HCT116 (cell line): Measurements from ENCODE around the gene LYRM4. TPM values are rescaled to one million over a fixed set of nuclear protein-coding genes. Genes with fewer than 3 reads are reported as not detected.

Experiments
- ATAC-seq: fragments of 200-7000 bp; cut with Tn5 transposase; 2 replicates; pipeline ENCODE4 v1.9.1; 2020; ENCODE audit warnings: mild to moderate bottlenecking, moderate library complexity
- BruUV-seq: library from RNA; stranded (reverse); fragments of 400-500 nt; replicated peaks from 2 replicates; lab custom pipeline; 2021; lab: Mats Ljungman, UMichigan
- CTCF ChIA-PET: fragments of 300-600 bp; sonication (Branson Sonifier 250); formaldehyde crosslinking; loops from one replicate; lab custom pipeline; 2021; ENCODE audit warnings: antibody characterized with exemption; lab: Charles Lee
- POLR2A ChIA-PET: fragments of 300-600, 350-600 bp; sonication (Branson Sonifier 250); formaldehyde crosslinking; loops from one replicate; lab custom pipeline; 2021; ENCODE audit warnings: antibody characterized with exemption; lab: Charles Lee
- RAD21 ChIA-PET, 2 experiments: fragments of 300-600 bp; sonication (Branson Sonifier 250); formaldehyde crosslinking; loops; one replicate each; lab custom pipeline; 2023; ENCODE audit warnings: low total read pairs in 2 of 2; ENCODE audit not compliant: uncharacterized antibody in 2 of 2, unreplicated experiment in 2 of 2, low non-redundant PET in 1 of 2; lab: Charles Lee
- DNase-seq: peaks from one replicate; pipeline ENCODE4 v3.0.0-alpha.2; 2010; ENCODE audit warnings: low read depth, low spot score
- H2AFZ ChIP-seq: fragments of 200-600 bp; shearing (Covaris generic), sonication (generic); 2 replicates; pipeline ENCODE4 v1.6.1; 2017; ENCODE audit warnings: low read depth, mixed run types, mixed read lengths, antibody characterized with exemption, low read length; ENCODE audit not compliant: poor library complexity, severe bottlenecking
- H3K27ac ChIP-seq: 2 replicates; pipeline ENCODE4 v1.5.1; 2012; ENCODE audit warnings: low read depth, low read length
- H3K27me3 ChIP-seq: fragments of 200-600 bp; sonication (generic); 2 replicates; pipeline ENCODE4 v1.6.1; 2016; ENCODE audit warnings: mixed run types, low read length, mixed read lengths; ENCODE audit not compliant: insufficient read depth
- H3K36me3 ChIP-seq, 2 experiments: fragments of 200-500 bp in 1 of 2; fragments of 200-600 bp in 1 of 2; sonication (Bioruptor generic) in 1 of 2; sonication (generic) in 1 of 2; 2 replicates each; pipeline versions ENCODE4 v1.5.1 to v1.6.1; 2014 to 2016; ENCODE audit warnings: low read length in 2 of 2, inconsistent platforms in 1 of 2, mixed read lengths in 1 of 2, mixed run types in 1 of 2; ENCODE audit not compliant: insufficient read depth in 2 of 2, control insufficient read depth in 1 of 2
- H3K4me1 ChIP-seq, 2 experiments: fragments of 200-600 bp in 1 of 2; sonication (generic) in 1 of 2; 2 replicates each; pipeline versions ENCODE4 v1.5.1 to v1.6.1; 2012 to 2017; ENCODE audit warnings: low read length in 2 of 2, inconsistent platforms in 1 of 2, mild to moderate bottlenecking in 1 of 2, mixed read lengths in 1 of 2, mixed run types in 1 of 2, moderate library complexity in 1 of 2; ENCODE audit not compliant: insufficient read depth in 2 of 2, control insufficient read depth in 1 of 2
- H3K4me2 ChIP-seq: fragments of 200-600 bp; sonication (generic); 2 replicates; pipeline ENCODE4 v1.6.1; 2017; ENCODE audit warnings: mixed run types, low read length, mixed read lengths
- H3K4me3 ChIP-seq, 2 experiments: fragments of 200-600 bp in 1 of 2; sonication (generic) in 1 of 2; replicated peaks in 1 of 2; 2 replicates each; pipeline ENCODE4 v1.5.1; 2011 to 2016; ENCODE audit warnings: low read length in 2 of 2, control low read depth in 1 of 2, low read depth in 1 of 2, mild to moderate bottlenecking in 1 of 2, mixed read lengths in 1 of 2, mixed run types in 1 of 2
- H3K79me2 ChIP-seq: fragments of 200-600 bp; sonication (generic); 2 replicates; pipeline ENCODE4 v1.6.1; 2017; ENCODE audit warnings: mild to moderate bottlenecking, mixed run types, low read length, moderate library complexity, mixed read lengths; ENCODE audit not compliant: insufficient read depth
- H3K9ac ChIP-seq: fragments of 200-600 bp; sonication (generic); 2 replicates; pipeline ENCODE4 v1.6.1; 2016; ENCODE audit warnings: low read length, mixed read lengths
- H3K9me2 ChIP-seq: fragments of 200-600 bp; sonication (generic), shearing (Covaris generic); 2 replicates; pipeline ENCODE4 v1.6.1; 2017; ENCODE audit warnings: mixed run types, mild to moderate bottlenecking, moderate library complexity; ENCODE audit not compliant: insufficient read depth
- H3K9me3 ChIP-seq, 2 experiments: fragments of 200-500 bp in 1 of 2; fragments of 200-600 bp in 1 of 2; sonication (Bioruptor generic) in 1 of 2; sonication (generic) in 1 of 2; 2 replicates each; pipeline ENCODE4 v1.6.1; 2014 to 2017; ENCODE audit warnings: low read length in 2 of 2, mixed read lengths in 2 of 2, inconsistent platforms in 1 of 2, low read depth in 1 of 2, mild to moderate bottlenecking in 1 of 2, mixed run types in 1 of 2, moderate library complexity in 1 of 2; ENCODE audit not compliant: control insufficient read depth in 1 of 2, insufficient read depth in 1 of 2
- H4K20me1 ChIP-seq: fragments of 200-600 bp; sonication (generic), shearing (Covaris generic); 2 replicates; pipeline ENCODE4 v1.6.1; 2017; ENCODE audit warnings: mixed run types, mild to moderate bottlenecking, moderate library complexity; ENCODE audit not compliant: insufficient read depth
- ATF3 ChIP-seq: IDR thresholded peaks from 2 replicates; pipeline ENCODE4 v1.6.1; 2012
- CBX3 ChIP-seq: IDR thresholded peaks from 2 replicates; pipeline ENCODE4 v1.6.1; 2012; ENCODE audit warnings: low read depth
- CTCF ChIP-seq, 3 experiments: fragments of 200-600 bp in 1 of 3; sonication (generic) in 1 of 3; IDR thresholded peaks in 2 of 3; conservative IDR thresholded peaks in 1 of 3; 2 replicates each; pipeline ENCODE4 v1.5.1; 2012 to 2017; ENCODE audit warnings: low read depth in 2 of 3, low read length in 2 of 3, antibody characterized with exemption in 1 of 3, borderline replicate concordance in 1 of 3, control low read depth in 1 of 3, mild to moderate bottlenecking in 1 of 3, mixed read lengths in 1 of 3, mixed run types in 1 of 3, moderate library complexity in 1 of 3; ENCODE audit not compliant: insufficient read depth in 1 of 3
- ELF1 ChIP-seq: IDR thresholded peaks from 2 replicates; pipeline ENCODE4 v1.6.1; 2012; ENCODE audit warnings: low read depth, borderline replicate concordance
- MAX ChIP-seq: IDR thresholded peaks from 2 replicates; pipeline ENCODE4 v1.6.1; 2012
- POLR2A ChIP-seq: IDR thresholded peaks from 2 replicates; pipeline ENCODE4 v1.7.0; 2011; ENCODE audit warnings: borderline replicate concordance; ENCODE audit not compliant: insufficient read depth, insufficient read length; ENCODE audit errors: extremely low read depth
- POLR2AphosphoS5 ChIP-seq: IDR thresholded peaks from 2 replicates; pipeline ENCODE4 v1.6.1; 2011; ENCODE audit warnings: mild to moderate bottlenecking, low read depth, low read length, moderate library complexity
- RAD21 ChIP-seq: IDR thresholded peaks from 2 replicates; pipeline ENCODE4 v1.6.1; 2012; ENCODE audit warnings: low read depth, mild to moderate bottlenecking
- SIN3A ChIP-seq: IDR thresholded peaks from 2 replicates; pipeline ENCODE4 v1.6.1; 2012; ENCODE audit warnings: low read depth
- SP1 ChIP-seq: IDR thresholded peaks from 2 replicates; pipeline ENCODE4 v1.6.1; 2012; ENCODE audit warnings: low read depth
- TCF7L2 ChIP-seq: IDR thresholded peaks from 2 replicates; pipeline ENCODE4 v1.7.0; 2011; ENCODE audit warnings: borderline replicate concordance, inconsistent platforms; ENCODE audit not compliant: insufficient read depth, insufficient read length; ENCODE audit errors: extremely low read depth
- YY1 ChIP-seq: IDR thresholded peaks from 2 replicates; pipeline ENCODE4 v1.6.1; 2011; ENCODE audit warnings: low read length, low read depth, moderate library complexity, mild to moderate bottlenecking; ENCODE audit not compliant: insufficient replicate concordance; ENCODE audit errors: extremely low read depth
- intact Hi-C: fragments of 100-400 bp; cut with micrococcal nuclease; formaldehyde crosslinking; loops from 2 replicates; pipeline ENCODE4 v1.10.0; 2022
- total RNA-seq: library from RNA; stranded (reverse); gene quantifications from one replicate; pipeline ENCODE4 v1.2.1, GENCODE V29; 2021; ENCODE audit not compliant: unreplicated experiment

LYRM4 gene
- total RNA-seq, 1 experiment from 2014 or later, result 30.1 TPM

GRCh38 chr6:5146398-5146797, 114.4 kb downstream of the LYRM4 start:
- H3K9me2 ChIP-seq, result no peaks in the 10 kb centered on the region
- ChIA-PET RAD21 (no interaction called here), CTCF (no interaction called here), POLR2A (no interaction called here)
- ATAC-seq (no peak), DNase-seq (no peak)
- no peak overlapping the region for H3K4me3 ChIP-seq
- BruUV-seq, result no TSS peak
- H3K27ac ChIP-seq, result no peak overlapping the region
- no peak for TF ChIP-seq CTCF (IDR thresholded peaks at IDR 0.05 in 2 of 3, conservative IDR thresholded peaks at IDR 0.05 in 1 of 3; ENCODE audit: borderline replicate concordance in 1 of 3, insufficient read depth in 1 of 3, low read depth in 2 of 3, low read length in 2 of 3)
- no peak for TF ChIP-seq TCF7L2
- no peak for TF ChIP-seq CBX3
- TF ChIP-seq POLR2AphosphoS5, result no peak
- TF ChIP-seq RAD21, result no peak
- no peak for TF ChIP-seq ATF3
- no peak for TF ChIP-seq MAX
- TF ChIP-seq POLR2A, result no peak
- no peak for TF ChIP-seq ELF1
- no peak for TF ChIP-seq SP1
- no peak for TF ChIP-seq YY1
- no peak for TF ChIP-seq SIN3A
- no peaks in the 10 kb centered on the region for H3K9me3 ChIP-seq
- H3K79me2 ChIP-seq, result no peaks in the 10 kb centered on the region; the same call in 1 of the 2 replicates
- H4K20me1 ChIP-seq, result no peaks in the 10 kb centered on the region
- H2AFZ ChIP-seq, result no peak overlapping the region
- H3K9ac ChIP-seq, result no peak overlapping the region
- intact Hi-C loops, result no loop called here
- no peaks in the 10 kb centered on the region for H3K4me1 ChIP-seq
- no peaks in the 10 kb centered on the region for H3K27me3 ChIP-seq
- no peaks in the 10 kb centered on the region for H3K36me3 ChIP-seq
- H3K4me2 ChIP-seq, result no peak overlapping the region
